Hepatocyte (in vitro differentiated cells): ENCODE measurements around the gene WNT2B. TPM values are rescaled to one million over a fixed set of nuclear protein-coding genes. Genes with fewer than 3 reads are reported as not detected.
A peak's percentile ranks its signal among the peaks of the same experiment; 100 is the strongest.

ENCODE experiments used
- DNase-seq: peaks from one replicate; pipeline ENCODE4 v3.0.0-alpha.2; 2016; ENCODE audit warnings: low spot score
- H2AFZ ChIP-seq: fragments of 200-600 bp; sonication (generic); 2 replicates; pipeline ENCODE4 v1.6.0; 2016; ENCODE audit warnings: antibody characterized with exemption, mild to moderate bottlenecking
- H3K27ac ChIP-seq: fragments of 200-600 bp; sonication (generic); 2 replicates; pipeline ENCODE4 v1.5.1; 2016; ENCODE audit warnings: mild to moderate bottlenecking
- H3K27me3 ChIP-seq: fragments of 200-600 bp; sonication (generic); 2 replicates; pipeline ENCODE4 v1.6.1; 2016
- H3K36me3 ChIP-seq: fragments of 200-600 bp; sonication (generic); replicated peaks from 2 replicates; pipeline ENCODE4 v1.5.1; 2016; ENCODE audit warnings: low read depth; ENCODE audit not compliant: insufficient read depth
- H3K4me1 ChIP-seq: fragments of 200-600 bp; sonication (generic); 2 replicates; pipeline ENCODE4 v1.5.1; 2016; ENCODE audit warnings: mild to moderate bottlenecking, moderate library complexity; ENCODE audit not compliant: insufficient read depth
- H3K4me2 ChIP-seq: fragments of 200-600 bp; sonication (generic); 2 replicates; pipeline ENCODE4 v1.6.0; 2016
- H3K4me3 ChIP-seq: fragments of 200-600 bp; sonication (generic); 2 replicates; pipeline ENCODE4 v1.5.1; 2016; ENCODE audit warnings: mild to moderate bottlenecking
- H3K79me2 ChIP-seq: fragments of 200-600 bp; sonication (generic); 2 replicates; pipeline ENCODE4 v1.6.0; 2017; ENCODE audit warnings: mild to moderate bottlenecking
- H3K9me2 ChIP-seq: fragments of 200-600 bp; sonication (generic); replicated peaks from 2 replicates; pipeline ENCODE4 v1.6.0; 2017; ENCODE audit warnings: mild to moderate bottlenecking; ENCODE audit not compliant: insufficient read depth
- H3K9me3 ChIP-seq: fragments of 200-600 bp; sonication (generic); 2 replicates; pipeline ENCODE4 v1.5.1; 2016; ENCODE audit warnings: low read depth, mild to moderate bottlenecking
- H4K20me1 ChIP-seq: fragments of 200-600 bp; sonication (generic); 2 replicates; pipeline ENCODE4 v1.6.0; 2016; ENCODE audit warnings: mild to moderate bottlenecking; ENCODE audit not compliant: insufficient read depth, poor library complexity, severe bottlenecking
- CTCF ChIP-seq: fragments of 200-600 bp; sonication (generic); IDR thresholded peaks from 2 replicates; pipeline ENCODE4 v1.5.1; 2016; ENCODE audit warnings: antibody characterized with exemption, mild to moderate bottlenecking; ENCODE audit not compliant: poor library complexity
- EZH2 ChIP-seq: fragments of 200-600 bp; sonication (generic); IDR thresholded peaks from 2 replicates; pipeline ENCODE4 v1.6.1; 2016; ENCODE audit warnings: antibody characterized with exemption, mild to moderate bottlenecking, borderline replicate concordance
- EZH2phosphoT487 ChIP-seq: fragments of 200-600 bp; sonication (generic); IDR thresholded peaks from one replicate; pipeline ENCODE4 v1.6.1; 2018; ENCODE audit warnings: antibody characterized with exemption, mild to moderate bottlenecking, low read depth, moderate library complexity; ENCODE audit not compliant: unreplicated experiment, severe bottlenecking
- WGBS: methylation state at CpG from one replicate; pipeline ENCODE4 v1.1.6; 2016; ENCODE audit warnings: low lambda C conversion rate; ENCODE audit errors: missing lambda C conversion rate; 5-methylcytosine and 5-hydroxymethylcytosine counted together
- polyA plus RNA-seq: library from polyadenylated mRNA; unstranded; fragments of >200 nt; fragmentation: Nextera tagmentation; extraction: Ambion mirVana; gene quantifications from 2 replicates; pipeline ENCODE4 v1.2.1, GENCODE V29; 2016
- total RNA-seq: library from RNA; depleted of rRNA; stranded (reverse); fragments of >200 nt; gene quantifications from 2 replicates; pipeline ENCODE4 v1.2.3, GENCODE V29; 2014

WNT2B gene
- total and polyA plus RNA-seq, 2 experiments from 2014 or later, result 2.7 to 3.8 TPM

DNA sequence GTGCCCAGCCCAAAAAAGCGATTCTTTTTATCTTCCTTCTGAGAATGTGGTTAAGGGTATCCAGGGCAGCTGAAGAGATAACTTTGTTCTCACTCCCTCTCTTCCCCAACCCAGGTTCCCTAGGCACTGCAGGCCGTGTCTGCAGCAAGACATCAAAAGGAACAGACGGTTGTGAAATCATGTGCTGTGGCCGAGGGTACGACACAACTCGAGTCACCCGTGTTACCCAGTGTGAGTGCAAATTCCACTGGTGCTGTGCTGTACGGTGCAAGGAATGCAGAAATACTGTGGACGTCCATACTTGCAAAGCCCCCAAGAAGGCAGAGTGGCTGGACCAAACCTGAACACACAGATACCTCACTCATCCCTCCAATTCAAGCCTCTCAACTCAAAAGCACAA, 11.4 kb downstream of the WNT2B start:
- H3K9me2 ChIP-seq, result no peaks in the 10 kb centered on the region
- no peak overlapping the region for H3K4me3 ChIP-seq
- no peaks in the 10 kb centered on the region for H4K20me1 ChIP-seq
- peaks cover 3% of the 10 kb centered on the region for H3K4me1 ChIP-seq
- no peak for DNase-seq
- no peaks in the 10 kb centered on the region for H3K27me3 ChIP-seq
- H3K27ac ChIP-seq, result no peak overlapping the region
- TF ChIP-seq EZH2phosphoT487, result no peak
- no peak for TF ChIP-seq EZH2
- TF ChIP-seq CTCF, result no peak
- no peak overlapping the region for H2AFZ ChIP-seq
- WGBS, result 77% methylated on average over 9 of the region's 9 CpGs
- no peaks in the 10 kb centered on the region for H3K79me2 ChIP-seq
- H3K4me2 ChIP-seq, result no peak overlapping the region
- no peaks in the 10 kb centered on the region for H3K9me3 ChIP-seq
- H3K36me3 ChIP-seq, result no peaks in the 10 kb centered on the region

- peak; percentile 28 for DNase-seq
- WGBS, result 64% methylated on average over 1 of the region's 1 CpG
- Histone ChIP-seq H3K79me2 (no peaks in the 10 kb centered on the region), H3K27me3 (no peaks in the 10 kb centered on the region), H3K4me2 (no peak overlapping the region), H3K36me3 (no peaks in the 10 kb centered on the region), H3K9me3 (no peaks in the 10 kb centered on the region), H3K9me2 (no peaks in the 10 kb centered on the region), H3K4me3 (no peak overlapping the region), H3K4me1 (no peaks in the 10 kb centered on the region), H4K20me1 (no peaks in the 10 kb centered on the region), H2AFZ (no peak overlapping the region), H3K27ac (peak overlapping the region; percentile 13)
- TF ChIP-seq CTCF, result no peak
- TF ChIP-seq EZH2phosphoT487, result no peak
- no peak for TF ChIP-seq EZH2
Measured at GRCh38 chr1:112522621-112523020, 13.9 kb downstream of the WNT2B start.

DNA sequence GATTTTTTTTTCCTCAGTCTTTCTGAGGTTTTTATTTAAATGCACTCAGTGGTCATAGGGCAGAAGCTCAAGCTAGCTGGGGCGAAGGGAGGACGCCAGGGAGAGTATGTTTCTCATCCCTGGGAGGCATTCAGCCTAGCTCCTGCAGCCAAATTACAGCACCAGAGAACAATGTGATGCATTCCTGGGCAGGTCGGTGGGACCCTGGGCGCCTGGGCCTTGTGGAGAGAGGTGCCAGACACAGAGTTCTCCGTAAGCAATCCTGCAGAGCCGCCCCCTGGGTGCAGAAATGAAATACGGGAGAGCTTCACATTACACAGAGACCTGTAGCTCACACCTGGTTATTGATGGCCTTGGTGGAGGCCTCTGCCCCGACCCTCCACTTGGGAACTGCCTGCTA, 15.5 kb downstream of the WNT2B start:
- no peaks in the 10 kb centered on the region for H3K9me2 ChIP-seq
- H3K27me3 ChIP-seq, result no peaks in the 10 kb centered on the region
- H4K20me1 ChIP-seq, result no peaks in the 10 kb centered on the region
- no peaks in the 10 kb centered on the region for H3K9me3 ChIP-seq
- no peak overlapping the region for H3K4me3 ChIP-seq
- no peak overlapping the region for H3K4me2 ChIP-seq
- no peak for TF ChIP-seq CTCF
- no peak for TF ChIP-seq EZH2
- TF ChIP-seq EZH2phosphoT487, result no peak
- H3K36me3 ChIP-seq, result no peaks in the 10 kb centered on the region
- peak overlapping the region; percentile 40 for H3K27ac ChIP-seq
- H3K4me1 ChIP-seq, result no peaks in the 10 kb centered on the region
- DNase-seq, result peak; percentile 17
- no peak overlapping the region for H2AFZ ChIP-seq
- 52% methylated on average over 8 of the region's 8 CpGs for WGBS
- H3K79me2 ChIP-seq, result no peaks in the 10 kb centered on the region

- no peak for TF ChIP-seq EZH2
- TF ChIP-seq EZH2phosphoT487, result no peak
- TF ChIP-seq CTCF, result no peak
- H3K36me3 ChIP-seq, result no peaks in the 10 kb centered on the region
- WGBS, result 100% methylated on average over 1 of the region's 1 CpG
- DNase-seq, result no peak
- H2AFZ ChIP-seq, result no peak overlapping the region
- no peak overlapping the region for H3K4me3 ChIP-seq
- no peaks in the 10 kb centered on the region for H3K27me3 ChIP-seq
- no peaks in the 10 kb centered on the region for H3K9me3 ChIP-seq
- H4K20me1 ChIP-seq, result no peaks in the 10 kb centered on the region
- H3K4me2 ChIP-seq, result no peak overlapping the region
- H3K4me1 ChIP-seq, result no peaks in the 10 kb centered on the region
- H3K27ac ChIP-seq, result no peak overlapping the region
- H3K9me2 ChIP-seq, result no peaks in the 10 kb centered on the region
- no peaks in the 10 kb centered on the region for H3K79me2 ChIP-seq
Measured at GRCh38 chr1:112524986-112525385, 16.2 kb downstream of the WNT2B start.
